ENCODE results near the gene PDRG1.
"Not testable (repeated sequence)": the region's sequence is repeated elsewhere in the genome, so short reads cannot be mapped to it uniquely, and the experiment has no call there.

The PDRG1 gene

GRCh38 chr20:31966991-31967655 is 15.3 kb upstream of the PDRG1 start:
- no peak for DNase-seq

- no peak for DNase-seq
Observed at GRCh38 chr20:31963889-31964288, 12.0 kb upstream of the PDRG1 start.

GRCh38 chr20:31962761-31963160 is 10.9 kb upstream of the PDRG1 start:
- no peak for DNase-seq

- no peak for DNase-seq
Observed at GRCh38 chr20:31956556-31957526, 5.0 kb upstream of the PDRG1 start.

GRCh38 chr20:31954500-31954899 is 2.7 kb upstream of the PDRG1 start:
- no peak for DNase-seq

GRCh38 chr20:31953556-31954148 is 1.8 kb upstream of the PDRG1 start:
- DNase-seq: no peak

GRCh38 chr20:31951203-31951529 is 680 bp downstream of the PDRG1 start:
- no peak for DNase-seq

GRCh38 chr20:31949877-31950646 is 1.8 kb downstream of the PDRG1 start:
- no peak for DNase-seq

GRCh38 chr20:31948008-31948407 is 3.8 kb downstream of the PDRG1 start:
- DNase-seq: no peak

- no peak for DNase-seq
Observed at GRCh38 chr20:31945785-31946184, 6.1 kb downstream of the PDRG1 start.

GRCh38 chr20:31945319-31945718 is 6.5 kb downstream of the PDRG1 start:
- DNase-seq: no peak

- no peak for DNase-seq
Observed at GRCh38 chr20:31943052-31943471, 8.8 kb downstream of the PDRG1 start.

GRCh38 chr20:31939661-31940060 is 12.2 kb downstream of the PDRG1 start:
- no peak for DNase-seq

- DNase-seq: no peak
Observed at GRCh38 chr20:31937820-31938219, 14.0 kb downstream of the PDRG1 start.

- no peak for DNase-seq
Observed at GRCh38 chr20:31936420-31936819, 15.4 kb downstream of the PDRG1 start.

GRCh38 chr20:31934968-31935764 is 16.7 kb downstream of the PDRG1 start:
- DNase-seq: no peak

- no peak for DNase-seq
Observed at GRCh38 chr20:31934491-31934890, 17.4 kb downstream of the PDRG1 start.

- no peak for DNase-seq
Observed at GRCh38 chr20:31933698-31934097, 18.1 kb downstream of the PDRG1 start.

- no peak for DNase-seq
Observed at GRCh38 chr20:31930779-31931178, 21.1 kb downstream of the PDRG1 start.

GRCh38 chr20:31929631-31930030 is 22.2 kb downstream of the PDRG1 start:
- not testable (repeated sequence) for DNase-seq

- DNase-seq: no peak
Observed at GRCh38 chr20:31927627-31928159, 24.2 kb downstream of the PDRG1 start.

- DNase-seq: no peak
Observed at GRCh38 chr20:31926493-31926892, 25.4 kb downstream of the PDRG1 start.
